H1 (cell line): Measurements from ENCODE around the gene GLUD1. TPM values are rescaled to one million over a fixed set of nuclear protein-coding genes. Genes with fewer than 3 reads are reported as not detected.
"Not testable (repeated sequence)": the region's sequence is repeated elsewhere in the genome, so short reads cannot be mapped to it uniquely, and the experiment has no call there.

Source experiments
- CTCF ChIA-PET: fragments of 300-600 bp; sonication (Branson Sonifier 250); formaldehyde crosslinking; loops from one replicate; lab custom pipeline; 2021; ENCODE audit not compliant: partially characterized antibody; lab: Charles Lee
- POLR2A ChIA-PET: fragments of 300-600 bp; sonication (Branson Sonifier 250); formaldehyde crosslinking; loops from one replicate; lab custom pipeline; 2021; ENCODE audit warnings: inconsistent platforms; ENCODE audit not compliant: partially characterized antibody; lab: Charles Lee
- DNase-seq, 2 experiments: peaks; one replicate each; pipeline versions ENCODE4 v3.0.0 to v3.0.0-alpha.2; 2010 to 2022; ENCODE audit warnings: low spot score in 2 of 2, low read depth in 1 of 2, mixed read lengths in 1 of 2
- FAIRE-seq: peaks from 2 replicates; lab custom pipeline; 2011; peaks lifted over from hg19 to GRCh38; lab: Jason Lieb, UNC
- H2AFZ ChIP-seq: 2 replicates; pipeline ENCODE4 v1.8.1; 2012; ENCODE audit warnings: low read length, inconsistent platforms
- H2AK5ac ChIP-seq: 2 replicates; pipeline ENCODE4 v1.6.1; 2013; ENCODE audit warnings: low read depth, low read length
- H2BK120ac ChIP-seq: replicated peaks from 2 replicates; pipeline ENCODE3; 2013; ENCODE audit warnings: low read depth, low read length, inconsistent platforms
- H2BK12ac ChIP-seq: 2 replicates; pipeline ENCODE4 v1.6.1; 2013; ENCODE audit warnings: low read depth, low read length
- H2BK15ac ChIP-seq: 2 replicates; pipeline ENCODE4 v1.6.1; 2013; ENCODE audit warnings: low read length
- H2BK20ac ChIP-seq: 2 replicates; pipeline ENCODE4 v1.6.1; 2013; ENCODE audit warnings: low read length
- H2BK5ac ChIP-seq: 2 replicates; pipeline ENCODE4 v1.6.1; 2013; ENCODE audit warnings: low read depth, low read length
- H3K14ac ChIP-seq: 2 replicates; pipeline ENCODE4 v1.6.1; 2013; ENCODE audit warnings: inconsistent platforms; ENCODE audit not compliant: insufficient read length
- H3K18ac ChIP-seq: 2 replicates; pipeline ENCODE4 v1.6.1; 2013; ENCODE audit warnings: low read length; ENCODE audit errors: extremely low read depth
- H3K23ac ChIP-seq: 2 replicates; pipeline ENCODE4 v1.6.1; 2013; ENCODE audit warnings: inconsistent platforms; ENCODE audit not compliant: insufficient read length
- H3K23me2 ChIP-seq: 2 replicates; pipeline ENCODE4 v1.6.1; 2013; ENCODE audit warnings: low read depth, low read length
- H3K27ac ChIP-seq: 2 replicates; pipeline ENCODE4 v1.6.1; 2011; ENCODE audit warnings: low read depth, low read length, inconsistent platforms
- H3K27me3 ChIP-seq, 4 experiments: replicated peaks in 1 of 4; 1 replicate in 1 of 4; 2 replicates in 3 of 4; pipeline versions ENCODE4 v1.6.1 to v1.8.1; 2011 to 2013; ENCODE audit warnings: low read length in 3 of 4, mild to moderate bottlenecking in 3 of 4, inconsistent platforms in 2 of 4, mixed read lengths in 2 of 4, moderate library complexity in 1 of 4; ENCODE audit not compliant: control insufficient read depth in 3 of 4, insufficient read depth in 3 of 4; ENCODE audit errors: extremely low read depth in 1 of 4
- H3K36me3 ChIP-seq, 4 experiments: 2 replicates each; pipeline versions ENCODE4 v1.6.1 to v1.8.1; 2011 to 2013; ENCODE audit warnings: mild to moderate bottlenecking in 4 of 4, low read length in 3 of 4, moderate library complexity in 2 of 4, control low read depth in 1 of 4, inconsistent platforms in 1 of 4; ENCODE audit not compliant: insufficient read depth in 4 of 4, control insufficient read depth in 2 of 4
- H3K4ac ChIP-seq: replicated peaks from 2 replicates; pipeline ENCODE3; 2013; ENCODE audit warnings: low read length, low read depth, mixed read lengths, inconsistent platforms; ENCODE audit not compliant: insufficient read length
- H3K4me1 ChIP-seq, 4 experiments: replicated peaks in 1 of 4; 1 replicate in 1 of 4; 2 replicates in 3 of 4; pipeline versions ENCODE4 v1.6.1 to v1.8.1; 2011 to 2013; ENCODE audit warnings: low read length in 3 of 4, inconsistent platforms in 2 of 4, mixed read lengths in 1 of 4; ENCODE audit not compliant: insufficient read depth in 4 of 4, control insufficient read depth in 3 of 4
- H3K4me2 ChIP-seq, 2 experiments: 2 replicates each; pipeline versions ENCODE4 v1.6.1 to v1.8.1; 2011 to 2013; ENCODE audit warnings: low read depth in 2 of 2, low read length in 2 of 2, control low read depth in 1 of 2, inconsistent platforms in 1 of 2, mild to moderate bottlenecking in 1 of 2; ENCODE audit not compliant: insufficient read depth in 1 of 2
- H3K4me3 ChIP-seq, 4 experiments: fragments of 200-600, 300-600 bp in 1 of 4; sonication (generic), shearing (Covaris generic), sonication (Bioruptor Twin) in 1 of 4; 2 replicates each; pipeline versions ENCODE4 v1.5.1 to v1.8.1; 2011 to 2016; ENCODE audit warnings: low read length in 4 of 4, low read depth in 3 of 4, control low read depth in 2 of 4, inconsistent platforms in 2 of 4, mild to moderate bottlenecking in 2 of 4, mixed read lengths in 1 of 4, moderate library complexity in 1 of 4; ENCODE audit not compliant: insufficient read depth in 2 of 4; ENCODE audit errors: extremely low read depth in 1 of 4
- H3K56ac ChIP-seq: replicated peaks from 2 replicates; pipeline ENCODE3; 2013; ENCODE audit warnings: low read depth, mild to moderate bottlenecking, mixed read lengths, low read length, inconsistent platforms; ENCODE audit not compliant: insufficient read length
- H3K79me1 ChIP-seq: 2 replicates; pipeline ENCODE4 v1.6.1; 2013; ENCODE audit warnings: low read depth, low read length, control low read depth
- H3K79me2 ChIP-seq, 2 experiments: 2 replicates each; pipeline versions ENCODE4 v1.6.1 to v1.8.1; 2012 to 2013; ENCODE audit warnings: low read length in 2 of 2, mild to moderate bottlenecking in 2 of 2, inconsistent platforms in 1 of 2; ENCODE audit not compliant: insufficient read depth in 2 of 2, control insufficient read depth in 1 of 2
- H3K9ac ChIP-seq, 4 experiments: replicated peaks in 1 of 4; 1 replicate in 1 of 4; 2 replicates in 3 of 4; pipeline versions ENCODE4 v1.6.1 to v1.8.1; 2011 to 2013; ENCODE audit warnings: low read depth in 3 of 4, low read length in 3 of 4, control low read depth in 2 of 4, mild to moderate bottlenecking in 2 of 4, moderate library complexity in 2 of 4, inconsistent platforms in 1 of 4; ENCODE audit errors: extremely low read depth in 1 of 4
- H3K9me3 ChIP-seq, 2 experiments: 2 replicates each; pipeline versions ENCODE4 v1.6.1 to v1.8.1; 2012 to 2013; ENCODE audit warnings: mild to moderate bottlenecking in 2 of 2, moderate library complexity in 2 of 2, control low read depth in 1 of 2, inconsistent platforms in 1 of 2, low read depth in 1 of 2, low read length in 1 of 2, mixed read lengths in 1 of 2; ENCODE audit not compliant: insufficient read depth in 2 of 2
- H4K20me1 ChIP-seq, 2 experiments: replicated peaks in 1 of 2; 2 replicates each; pipeline versions ENCODE3 to v1.8.1; 2011 to 2013; ENCODE audit warnings: inconsistent platforms in 2 of 2, low read length in 2 of 2, mild to moderate bottlenecking in 1 of 2; ENCODE audit not compliant: insufficient read depth in 2 of 2, control insufficient read depth in 1 of 2
- H4K5ac ChIP-seq: 2 replicates; pipeline ENCODE4 v1.6.1; 2013; ENCODE audit warnings: low read length, low read depth, mixed read lengths, inconsistent platforms; ENCODE audit not compliant: insufficient read length
- H4K8ac ChIP-seq: 2 replicates; pipeline ENCODE4 v1.8.0; 2013; ENCODE audit warnings: mild to moderate bottlenecking, moderate library complexity, low read length, inconsistent platforms; ENCODE audit not compliant: insufficient read depth; ENCODE audit errors: extremely low read depth
- H4K91ac ChIP-seq: replicated peaks from 2 replicates; pipeline ENCODE3; 2013; ENCODE audit warnings: low read length, mixed read lengths, inconsistent platforms; ENCODE audit not compliant: insufficient read length
- WGBS, 2 experiments: shearing (Covaris generic) in 1 of 2; methylation state at CpG; one replicate each; pipeline versions ENCODE4 v1.1.6 to v1.1.7; 2013 to 2015; ENCODE audit warnings: low lambda C conversion rate in 2 of 2, mixed read lengths in 2 of 2, inconsistent platforms in 1 of 2, low coverage in 1 of 2, missing lambda C conversion rate in 1 of 2; ENCODE audit not compliant: insufficient replicate concordance in 2 of 2, insufficient coverage in 1 of 2, insufficient read length in 1 of 2; ENCODE audit errors: extremely low coverage in 1 of 2, missing lambda C conversion rate in 1 of 2; 5-methylcytosine and 5-hydroxymethylcytosine counted together
- polyA plus RNA-seq, 7 experiments: library from polyadenylated mRNA; depleted of rRNA in 3 of 7; stranded (reverse) in 5 of 7; unstranded in 2 of 7; fragments of >200 nt in 5 of 7; fragments of 200-250 nt in 2 of 7; gene quantifications; 1 replicate in 5 of 7; 2 replicates in 1 of 7; 4 replicates in 1 of 7; pipeline versions ENCODE4 v1.2.1 to v1.2.3, GENCODE V29; 2011 to 2013; ENCODE audit warnings: missing spikeins in 2 of 7, mixed read lengths in 2 of 7
- total RNA-seq: library from RNA; stranded (reverse); fragmentation: NEBNext Ultra II Directional; extraction: Animal tissue kit (Norgen Biotek cat#: 25700); gene quantifications from 2 replicates; pipeline ENCODE4 v1.2.1, GENCODE V29; 2021

The GLUD1 gene
- total and polyA plus RNA-seq, 2 of the 8 experiments (the other 6 are each of a cell fraction or from before 2014, with no cell fraction given) = 41.0 to 96.2 TPM

GRCh38 chr10:87008303-87008702, 86.3 kb downstream of the GLUD1 start:
- H3K79me2 ChIP-seq, H3K36me3 ChIP-seq, H3K27ac ChIP-seq, H2BK12ac ChIP-seq, DNase-seq, H4K20me1 ChIP-seq, H3K9ac ChIP-seq, H3K14ac ChIP-seq, H2AFZ ChIP-seq, H3K56ac ChIP-seq, H3K9me3 ChIP-seq, H3K23me2 ChIP-seq, H4K8ac ChIP-seq, H3K18ac ChIP-seq, H2BK5ac ChIP-seq, H3K23ac ChIP-seq, CTCF ChIA-PET, H4K5ac ChIP-seq, H3K4me3 ChIP-seq, H2BK120ac ChIP-seq, POLR2A ChIA-PET, H3K4me1 ChIP-seq, H3K79me1 ChIP-seq, H4K91ac ChIP-seq, H3K4ac ChIP-seq, FAIRE-seq, H2AK5ac ChIP-seq, H2BK15ac ChIP-seq, H3K27me3 ChIP-seq, H3K4me2 ChIP-seq, H2BK20ac ChIP-seq: not testable (repeated sequence)
- 93% methylated on average over 6 of the region's 7 CpGs; no CpG with 5 or more reads in 1 of the 2 experiments for WGBS, 2 experiments

GRCh38 chr10:87007674-87008073, 87.0 kb downstream of the GLUD1 start:
- H4K91ac ChIP-seq, H3K79me1 ChIP-seq, H3K4me1 ChIP-seq, H2BK5ac ChIP-seq, H3K27ac ChIP-seq, H3K23ac ChIP-seq, H2BK12ac ChIP-seq, H3K9ac ChIP-seq, H3K79me2 ChIP-seq, H3K4me2 ChIP-seq, H3K27me3 ChIP-seq, H2AK5ac ChIP-seq, H3K56ac ChIP-seq, H3K4ac ChIP-seq, H2BK20ac ChIP-seq, H3K23me2 ChIP-seq, FAIRE-seq, DNase-seq, H4K8ac ChIP-seq, H2BK120ac ChIP-seq, H2BK15ac ChIP-seq, CTCF ChIA-PET, POLR2A ChIA-PET, H3K14ac ChIP-seq, H3K9me3 ChIP-seq, H3K18ac ChIP-seq, H4K5ac ChIP-seq, H3K36me3 ChIP-seq, H4K20me1 ChIP-seq, H3K4me3 ChIP-seq, H2AFZ ChIP-seq: not testable (repeated sequence)
- 92% methylated on average over 3 of the region's 6 CpGs; no CpG with 5 or more reads in 1 of the 2 experiments for WGBS, 2 experiments
